DMS114 treated with DMSO at 0.1 percent for 48 hours (cell line): ENCODE data around the gene NRG2.

Experiments
- DNase-seq: peaks from one replicate; lab custom pipeline; 2025; ENCODE audit not compliant: unreplicated experiment; lab: John Stamatoyannopoulos, UW

Gene NRG2

GRCh38 chr5:139910036-139910435 is 133.1 kb downstream of the NRG2 start:
- DNase-seq, result no peak

GRCh38 chr5:139908749-139909148 is 134.3 kb downstream of the NRG2 start:
- no peak for DNase-seq

- no peak for DNase-seq
These were observed 136.4 kb downstream of the NRG2 start for GRCh38 chr5:139906661-139907060.

- DNase-seq, result peak; percentile 5
These were observed 138.1 kb downstream of the NRG2 start for GRCh38 chr5:139904816-139905661.

GRCh38 chr5:139904566-139904815 is 138.6 kb downstream of the NRG2 start:
- no peak for DNase-seq

- DNase-seq, result no peak
These were observed 139.1 kb downstream of the NRG2 start for GRCh38 chr5:139903795-139904565.

- no peak for DNase-seq
These were observed 139.7 kb downstream of the NRG2 start for GRCh38 chr5:139903450-139903794.

- DNase-seq, result no peak
These were observed 141.1 kb downstream of the NRG2 start for GRCh38 chr5:139901986-139902385.

GRCh38 chr5:139901251-139901575 is 141.9 kb downstream of the NRG2 start:
- DNase-seq, result no peak

- no peak for DNase-seq
These were observed 142.4 kb downstream of the NRG2 start for GRCh38 chr5:139900546-139901250.

- DNase-seq, result no peak
These were observed 144.1 kb downstream of the NRG2 start for GRCh38 chr5:139898981-139899380.

GRCh38 chr5:139897982-139898381 is 145.1 kb downstream of the NRG2 start:
- no peak for DNase-seq

- DNase-seq, result no peak
These were observed 145.8 kb downstream of the NRG2 start for GRCh38 chr5:139897342-139897741.

- DNase-seq, result no peak
These were observed 146.4 kb downstream of the NRG2 start for GRCh38 chr5:139896718-139897117.

- DNase-seq, result no peak
These were observed 147.5 kb downstream of the NRG2 start for GRCh38 chr5:139895647-139896046.

GRCh38 chr5:139895046-139895445 is 148.1 kb downstream of the NRG2 start:
- no peak for DNase-seq

- DNase-seq, result no peak
These were observed 149.2 kb downstream of the NRG2 start for GRCh38 chr5:139893873-139894272.

GRCh38 chr5:139889410-139889809 is 153.7 kb downstream of the NRG2 start:
- no peak for DNase-seq

- no peak for DNase-seq
These were observed 154.7 kb downstream of the NRG2 start for GRCh38 chr5:139888370-139888769.

GRCh38 chr5:139886213-139886612 is 156.9 kb downstream of the NRG2 start:
- no peak for DNase-seq

- DNase-seq, result no peak
These were observed 157.3 kb downstream of the NRG2 start for GRCh38 chr5:139885857-139886208.

- DNase-seq, result no peak
These were observed 157.8 kb downstream of the NRG2 start for GRCh38 chr5:139885172-139885856.
